Activated T-cell treated with anti-CD3 and anti-CD28 coated beads, Interleukin-2, amount 50 U/mL, for 48 hours (primary cell): ENCODE data around the gene NHERF1.

ENCODE experiments used
- DNase-seq, 2 experiments: peaks; one replicate each; pipeline ENCODE4 v3.0.0-alpha.2; 2020

The NHERF1 gene

GRCh38 chr17:74750327-74751069 lies 2.1 kb downstream of the NHERF1 start:
- peak in 1 of 2 experiments; percentile 49 for DNase-seq

- DNase-seq = no peak
These were observed 4.0 kb downstream of the NHERF1 start for GRCh38 chr17:74752415-74752814.

GRCh38 chr17:74752822-74753401 lies 4.5 kb downstream of the NHERF1 start:
- DNase-seq = no peak

GRCh38 chr17:74754832-74755231 lies 6.4 kb downstream of the NHERF1 start:
- DNase-seq = no peak

- no peak for DNase-seq
These were observed 7.1 kb downstream of the NHERF1 start for GRCh38 chr17:74755533-74755932.

GRCh38 chr17:74756891-74757290 lies 8.5 kb downstream of the NHERF1 start:
- no peak for DNase-seq

- no peak for DNase-seq
These were observed 9.1 kb downstream of the NHERF1 start for GRCh38 chr17:74757502-74757901.

- no peak for DNase-seq
These were observed 9.8 kb downstream of the NHERF1 start for GRCh38 chr17:74757931-74758847.

- no peak for DNase-seq
These were observed 10.4 kb downstream of the NHERF1 start for GRCh38 chr17:74758848-74759168.

- DNase-seq = peak; percentile 54 to 69
These were observed 10.9 kb downstream of the NHERF1 start for GRCh38 chr17:74759243-74759801.

- DNase-seq = no peak
These were observed 11.5 kb downstream of the NHERF1 start for GRCh38 chr17:74759941-74760340.

- no peak for DNase-seq
These were observed 12.1 kb downstream of the NHERF1 start for GRCh38 chr17:74760404-74761105.

GRCh38 chr17:74761419-74761818 lies 13.0 kb downstream of the NHERF1 start:
- no peak for DNase-seq

- DNase-seq = no peak
These were observed 13.5 kb downstream of the NHERF1 start for GRCh38 chr17:74761931-74762330.

GRCh38 chr17:74763565-74764387 lies 15.3 kb downstream of the NHERF1 start:
- no peak for DNase-seq

- DNase-seq = no peak
These were observed 16.4 kb downstream of the NHERF1 start for GRCh38 chr17:74764751-74765286.

- no peak for DNase-seq
These were observed 18.0 kb downstream of the NHERF1 start for GRCh38 chr17:74766413-74766812.

- DNase-seq = no peak
These were observed 18.7 kb downstream of the NHERF1 start for GRCh38 chr17:74767111-74767516.

GRCh38 chr17:74768069-74768762 lies 19.8 kb downstream of the NHERF1 start:
- DNase-seq = no peak

- no peak for DNase-seq
These were observed 20.3 kb downstream of the NHERF1 start for GRCh38 chr17:74768763-74769114.

GRCh38 chr17:74769266-74769855 lies 20.9 kb downstream of the NHERF1 start:
- no peak for DNase-seq
